Stimulated activated CD4-positive, alpha-beta T cell treated with anti-CD3 and anti-CD28 coated beads, Interleukin-12 subunit alpha, Interleukin-12 subunit beta, amount 100 ng/mL, for 4 hours (primary cell): ENCODE data around the gene STRN4.

Source experiments
- DNase-seq: peaks from one replicate; pipeline ENCODE4 v3.0.0-alpha.2; 2020

Gene STRN4

GRCh38 chr19:46742926-46743480 lies 3.2 kb downstream of the STRN4 start:
- DNase-seq, result no peak

DNA sequence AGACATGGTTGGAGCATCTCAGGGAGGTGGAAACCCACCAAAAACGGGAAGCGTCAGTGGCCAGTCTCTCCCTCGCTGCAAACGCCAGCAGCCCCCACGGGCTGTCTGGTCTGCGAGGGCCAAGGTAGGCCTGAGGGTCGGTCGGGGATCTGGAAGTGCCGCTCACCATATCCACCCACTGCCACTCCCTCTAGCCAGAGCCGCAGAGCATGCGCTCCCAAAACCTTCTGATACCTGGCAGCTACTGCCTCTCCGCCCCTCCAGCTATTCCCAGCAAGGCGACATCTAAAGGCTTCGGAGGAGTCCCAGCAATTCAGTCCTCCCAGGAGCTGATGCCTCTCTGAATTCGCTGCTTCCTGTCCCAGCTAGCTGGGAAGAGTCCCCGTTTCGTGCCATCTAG lies 4.8 kb downstream of the STRN4 start:
- DNase-seq, result no peak

GRCh38 chr19:46739290-46739771 lies 6.9 kb downstream of the STRN4 start:
- DNase-seq, result no peak

DNA sequence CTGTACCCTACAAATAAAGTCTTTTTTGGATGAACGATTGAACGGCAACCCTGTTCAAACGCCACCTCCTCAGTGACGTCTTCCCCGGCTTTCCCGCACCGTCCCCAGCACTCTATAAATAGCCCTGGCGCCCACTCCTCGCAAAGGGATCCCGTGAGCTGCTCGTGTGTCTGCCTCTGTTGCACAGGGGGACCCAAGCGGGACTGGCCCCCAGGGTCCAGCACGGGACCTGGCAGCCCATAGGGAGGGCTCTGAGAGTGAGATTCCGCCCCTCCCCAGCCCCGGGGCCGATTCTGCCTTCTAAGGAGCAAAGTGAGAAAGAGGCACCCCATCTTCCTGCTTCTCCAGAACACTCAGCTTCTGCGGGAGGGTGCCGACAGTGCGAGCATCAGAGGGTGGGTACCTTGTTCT lies 8.5 kb downstream of the STRN4 start:
- DNase-seq, result no peak

GRCh38 chr19:46737298-46737654 lies 9.0 kb downstream of the STRN4 start:
- DNase-seq, result no peak

DNA sequence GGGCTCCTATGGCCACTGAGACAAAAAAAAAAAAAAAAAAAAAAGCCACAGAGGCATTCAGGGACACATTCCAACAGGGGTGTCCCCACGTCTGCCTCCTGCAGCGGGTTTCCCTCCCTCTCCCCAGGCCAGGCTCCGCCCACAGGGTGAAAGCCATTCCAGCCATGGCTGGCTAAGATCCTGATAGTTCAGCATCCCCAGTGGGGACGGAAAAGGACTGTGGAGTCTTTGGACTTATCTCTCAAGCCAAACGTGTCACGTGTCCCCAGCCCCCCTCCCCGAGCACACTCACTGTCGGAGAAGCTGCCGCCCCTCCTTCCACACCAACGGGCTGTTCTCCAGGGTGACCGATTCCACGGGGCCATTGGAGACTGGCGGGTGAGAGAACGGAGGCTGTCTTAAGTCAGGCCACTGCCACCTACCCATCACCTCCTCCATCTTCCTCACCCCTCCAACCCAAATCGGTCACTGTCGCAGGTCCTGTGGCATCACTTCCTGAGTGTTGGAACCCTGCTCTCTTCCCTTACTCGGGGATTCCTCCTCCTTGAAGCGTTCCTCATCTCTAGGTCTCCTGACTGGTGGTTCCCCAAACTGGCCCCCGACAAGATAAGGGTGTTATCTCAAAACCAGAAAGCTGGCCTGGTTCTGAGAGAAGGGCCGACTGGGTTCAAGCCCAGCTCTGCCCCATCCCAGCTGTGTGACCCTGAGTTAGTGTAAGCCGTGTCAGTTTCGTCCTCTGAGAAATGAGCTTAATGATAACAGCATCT lies 9.5 kb downstream of the STRN4 start:
- DNase-seq, result no peak

DNA sequence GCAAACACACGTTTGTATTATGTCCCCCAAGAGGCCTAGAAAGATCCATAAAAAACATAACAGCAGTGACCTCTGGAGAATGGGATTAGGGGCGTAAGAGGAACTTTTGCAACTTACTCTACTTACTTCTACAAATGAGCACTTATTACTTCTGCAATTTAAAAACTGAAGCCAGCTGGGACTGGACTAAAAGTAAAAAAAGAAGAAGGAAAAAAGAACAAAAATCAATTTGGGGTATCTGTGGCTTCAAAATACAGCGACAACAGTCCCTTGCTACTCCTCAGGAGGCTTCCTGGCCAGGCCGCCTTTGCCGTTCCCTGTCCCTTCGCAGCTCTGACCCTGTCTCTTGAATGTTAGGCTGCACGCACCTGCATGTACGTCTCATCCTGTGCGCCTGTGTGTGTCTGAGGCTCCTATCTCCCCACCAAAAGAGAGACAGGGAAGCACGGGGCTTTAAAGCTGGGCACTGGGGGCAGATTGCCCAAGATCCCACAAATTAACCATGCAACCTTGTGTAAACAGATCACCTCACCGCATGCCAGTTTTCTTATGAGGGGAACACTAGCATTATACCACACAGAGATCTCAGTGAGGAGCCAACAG lies 12.5 kb downstream of the STRN4 start:
- no peak for DNase-seq

- no peak for DNase-seq
These were observed 13.1 kb downstream of the STRN4 start for GRCh38 chr19:46732966-46733689.

GRCh38 chr19:46732172-46732938 lies 13.9 kb downstream of the STRN4 start:
- DNase-seq, result no peak

GRCh38 chr19:46731584-46731983 lies 14.7 kb downstream of the STRN4 start:
- DNase-seq, result no peak

DNA sequence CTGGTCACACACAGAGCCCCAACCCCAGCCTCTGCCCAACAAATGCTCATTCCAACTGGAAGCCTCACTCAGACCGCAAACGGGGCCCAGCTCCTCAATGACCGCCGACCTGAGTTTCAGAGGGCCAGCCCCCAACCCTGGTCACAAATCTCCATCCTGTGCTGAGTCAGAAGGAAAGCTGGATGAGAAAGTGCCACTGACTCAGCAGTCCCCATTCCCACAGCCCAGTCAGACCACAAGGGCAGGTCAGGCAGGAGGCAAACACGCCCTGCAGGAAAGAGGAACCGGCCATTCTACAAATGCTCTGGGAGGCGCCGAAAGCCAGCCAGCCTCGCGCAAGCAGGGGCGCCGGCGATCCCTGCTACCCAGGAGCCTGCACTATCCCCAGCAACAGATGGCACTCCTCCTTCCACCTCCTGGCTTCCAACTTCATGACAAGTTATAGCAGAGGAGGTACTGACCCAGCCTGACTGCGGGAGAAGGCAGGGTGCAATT lies 15.2 kb downstream of the STRN4 start:
- no peak for DNase-seq

DNA sequence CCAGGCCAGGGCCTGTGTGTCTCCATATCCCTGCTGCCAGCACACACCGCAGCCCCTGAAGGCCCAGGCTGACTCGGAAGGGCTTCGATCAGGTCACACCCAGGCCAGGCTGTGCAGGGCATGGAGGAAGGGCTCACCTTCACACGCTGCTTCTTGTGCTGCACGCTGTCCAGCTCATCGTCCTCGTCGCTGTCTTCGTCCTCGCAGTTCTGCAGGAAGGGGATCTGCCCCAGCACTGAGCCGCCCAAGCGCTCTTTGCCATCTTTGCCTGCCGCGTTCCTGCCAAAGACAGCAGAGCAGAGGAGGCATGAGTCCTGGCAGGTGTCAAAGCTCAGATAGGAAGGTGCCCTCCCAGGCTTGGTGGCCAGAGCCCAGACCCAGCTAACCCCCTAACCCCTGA lies 15.7 kb downstream of the STRN4 start:
- no peak for DNase-seq

DNA sequence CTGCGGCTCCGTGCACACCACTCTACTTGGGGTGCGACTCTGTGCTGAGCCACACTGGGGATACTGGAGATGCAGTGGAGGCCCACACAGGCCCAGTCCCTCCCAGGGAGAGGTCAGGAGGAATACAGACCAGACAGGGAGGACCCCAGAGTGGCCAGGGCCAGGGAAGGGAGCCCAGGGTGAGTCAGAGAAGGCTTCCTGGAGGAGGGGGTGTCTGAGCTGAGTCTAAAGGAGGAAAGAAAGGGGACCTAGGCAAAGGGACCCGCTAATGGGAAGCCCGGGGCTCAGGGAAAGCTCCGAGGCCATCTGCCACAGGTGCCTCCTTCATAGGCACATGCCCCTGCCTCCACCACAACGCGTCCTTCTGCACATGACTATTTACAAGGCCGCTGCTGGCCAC lies 16.1 kb downstream of the STRN4 start:
- DNase-seq, result no peak

GRCh38 chr19:46729696-46730095 lies 16.6 kb downstream of the STRN4 start:
- DNase-seq, result no peak

DNA sequence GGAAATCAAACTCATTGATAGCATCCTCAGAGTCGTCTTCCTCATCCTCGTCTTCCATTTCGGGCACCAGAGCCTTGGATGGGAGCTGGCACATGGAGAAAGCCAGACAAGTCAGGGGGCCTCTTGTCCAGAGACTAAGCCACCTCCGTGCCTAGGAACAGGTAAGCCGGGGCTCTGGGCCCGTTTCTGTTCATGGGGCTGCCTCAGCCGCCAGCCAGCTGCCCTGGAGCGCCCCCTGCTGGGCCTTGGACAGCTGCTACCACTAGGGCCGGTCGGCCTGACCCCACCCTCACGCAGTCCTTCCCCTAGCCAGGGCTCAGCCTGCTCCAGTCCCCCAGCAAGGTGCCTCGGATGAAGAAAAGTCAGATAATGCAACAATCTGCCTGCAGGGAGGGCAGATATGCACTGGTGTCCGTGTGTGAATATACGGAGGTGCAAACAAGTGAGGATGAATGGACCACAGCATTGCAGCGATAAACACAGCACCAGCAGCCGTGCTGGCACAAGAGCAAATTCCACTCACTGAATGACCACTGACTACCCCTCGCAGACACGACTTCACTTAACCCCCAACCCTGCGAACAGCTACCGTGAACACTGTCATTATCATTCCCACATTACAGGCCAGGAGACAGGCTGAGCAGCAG lies 17.4 kb downstream of the STRN4 start:
- DNase-seq, result peak; percentile 79

DNA sequence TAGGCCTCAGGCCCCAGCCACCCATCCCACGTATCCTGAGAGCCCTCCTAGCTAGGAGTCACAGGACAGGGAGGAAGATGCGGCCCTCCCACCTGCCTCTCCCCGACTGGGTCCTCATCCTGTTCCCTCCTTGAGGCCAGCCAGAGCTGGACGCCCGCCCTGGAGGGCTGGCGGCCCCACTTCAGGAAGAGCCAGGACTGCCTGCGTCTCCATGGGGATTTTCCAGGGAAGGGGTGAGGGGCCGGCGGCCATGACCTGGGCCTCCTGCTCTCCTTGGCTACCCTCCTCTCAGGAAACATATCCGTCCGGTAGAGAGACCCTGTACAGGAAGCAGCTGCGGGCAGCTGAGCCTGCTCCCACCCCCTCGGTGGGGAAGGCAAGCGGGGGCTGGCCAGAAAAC lies 18.0 kb downstream of the STRN4 start:
- no peak for DNase-seq

- no peak for DNase-seq
These were observed 18.5 kb downstream of the STRN4 start for GRCh38 chr19:46727757-46728156.

DNA sequence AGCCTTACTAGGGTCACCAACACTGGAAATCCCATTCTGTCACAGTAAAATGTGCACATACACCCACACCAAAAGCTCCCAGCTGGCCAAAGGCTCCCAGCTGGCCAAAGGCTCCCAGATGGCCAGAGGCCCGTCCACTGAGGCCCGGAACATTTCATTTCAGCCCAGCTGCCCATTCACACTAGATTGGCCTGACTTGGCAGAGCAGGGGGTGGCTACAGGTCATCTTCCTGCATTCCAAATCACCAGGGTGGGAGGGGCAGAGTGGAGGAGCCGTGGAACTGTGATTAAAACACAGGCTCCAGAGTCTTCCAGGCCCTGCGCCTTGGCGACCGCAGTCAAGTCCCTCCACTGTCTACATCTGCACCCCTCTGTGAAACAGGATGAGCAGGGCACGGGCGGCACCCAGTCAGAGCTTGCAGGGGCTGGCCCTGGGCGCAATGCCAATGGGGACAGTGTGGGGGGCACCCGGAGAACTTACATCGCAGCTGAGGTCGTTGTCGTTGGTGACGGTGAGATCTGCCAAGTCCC lies 19.2 kb downstream of the STRN4 start:
- DNase-seq, result no peak

GRCh38 chr19:46726551-46726950 lies 19.7 kb downstream of the STRN4 start:
- no peak for DNase-seq

- no peak for DNase-seq
These were observed 20.3 kb downstream of the STRN4 start for GRCh38 chr19:46725859-46726393.

GRCh38 chr19:46725036-46725820 lies 21.0 kb downstream of the STRN4 start:
- DNase-seq, result no peak
